IMR-90 (cell line): ENCODE results near the gene RPL12.

ENCODE experiments used
- CEBPB ChIP-seq: IDR thresholded peaks from 2 replicates; pipeline ENCODE4 v1.6.1; 2012; ENCODE audit warnings: low read depth, low read length, improper control_type of control experiment
- POLR2A ChIP-seq: IDR thresholded peaks from 2 replicates; pipeline ENCODE4 v1.6.1; 2012; ENCODE audit warnings: mild to moderate bottlenecking, low read depth, low read length
- RAD21 ChIP-seq: IDR thresholded peaks from 2 replicates; pipeline ENCODE4 v1.6.1; 2012; ENCODE audit warnings: low read length, improper control_type of control experiment
- RCOR1 ChIP-seq: IDR thresholded peaks from 2 replicates; pipeline ENCODE4 v1.6.1; 2012; ENCODE audit warnings: mild to moderate bottlenecking, low read length, improper control_type of control experiment; ENCODE audit not compliant: insufficient replicate concordance
- TF ChIP-seq, protein P1 (sequence below): conservative IDR thresholded peaks from 2 replicates; pipeline ENCODE4 v1.5.1; 2012; ENCODE audit warnings: mild to moderate bottlenecking, low read depth, low read length, improper control_type of control experiment

DNA sequence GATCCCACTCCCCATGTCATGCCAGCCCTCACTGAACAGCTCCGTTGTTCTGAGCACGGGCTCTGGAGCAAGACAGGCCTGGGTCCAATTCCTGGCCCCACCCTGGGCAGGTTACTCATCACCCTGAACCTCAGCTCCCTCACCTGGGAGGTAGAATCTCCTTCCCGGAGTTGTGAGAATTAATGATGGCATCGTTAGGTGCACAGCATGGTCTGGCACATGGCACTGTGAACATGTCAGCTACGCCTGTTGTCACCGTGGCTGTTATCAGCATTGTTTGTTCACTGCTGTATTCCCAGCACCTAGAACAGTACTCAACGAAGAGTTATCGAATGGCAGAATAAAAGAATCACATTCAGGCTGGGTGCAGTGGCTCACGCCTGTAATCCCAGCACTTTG is 43.1 kb upstream of the RPL12 start:
- TF ChIP-seq POLR2A (no peak), CEBPB (no peak), RCOR1 (no peak), RAD21 (no peak)
- TF ChIP-seq, protein P1, sequence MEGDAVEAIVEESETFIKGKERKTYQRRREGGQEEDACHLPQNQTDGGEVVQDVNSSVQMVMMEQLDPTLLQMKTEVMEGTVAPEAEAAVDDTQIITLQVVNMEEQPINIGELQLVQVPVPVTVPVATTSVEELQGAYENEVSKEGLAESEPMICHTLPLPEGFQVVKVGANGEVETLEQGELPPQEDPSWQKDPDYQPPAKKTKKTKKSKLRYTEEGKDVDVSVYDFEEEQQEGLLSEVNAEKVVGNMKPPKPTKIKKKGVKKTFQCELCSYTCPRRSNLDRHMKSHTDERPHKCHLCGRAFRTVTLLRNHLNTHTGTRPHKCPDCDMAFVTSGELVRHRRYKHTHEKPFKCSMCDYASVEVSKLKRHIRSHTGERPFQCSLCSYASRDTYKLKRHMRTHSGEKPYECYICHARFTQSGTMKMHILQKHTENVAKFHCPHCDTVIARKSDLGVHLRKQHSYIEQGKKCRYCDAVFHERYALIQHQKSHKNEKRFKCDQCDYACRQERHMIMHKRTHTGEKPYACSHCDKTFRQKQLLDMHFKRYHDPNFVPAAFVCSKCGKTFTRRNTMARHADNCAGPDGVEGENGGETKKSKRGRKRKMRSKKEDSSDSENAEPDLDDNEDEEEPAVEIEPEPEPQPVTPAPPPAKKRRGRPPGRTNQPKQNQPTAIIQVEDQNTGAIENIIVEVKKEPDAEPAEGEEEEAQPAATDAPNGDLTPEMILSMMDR = no peak
